HG03025 (cell line): ENCODE data around the gene AUP1.
"Not testable (repeated sequence)": the region's sequence is repeated elsewhere in the genome, so short reads cannot be mapped to it uniquely, and the experiment has no call there.

ENCODE experiments used
- ATAC-seq: cut with Tn5 transposase; IDR thresholded peaks from one replicate; pipeline ENCODE4 v1.9.1; 2021; ENCODE audit warnings: mild to moderate bottlenecking, moderate library complexity; ENCODE audit not compliant: unreplicated experiment, low FRiP score

The AUP1 gene

GRCh38 chr2:74529357-74530238 is at the start of gene AUP1, which contains the start of gene HTRA2:
Gene AUP1, minus strand, starts transcription at chr2:74529706. Its CDS starts 77 bp downstream, at chr2:74529629.
Gene HTRA2, plus strand, starts transcription at chr2:74529933. Its CDS starts 74 bp downstream, at chr2:74530007.
- ATAC-seq, result peak; percentile 75

DNA sequence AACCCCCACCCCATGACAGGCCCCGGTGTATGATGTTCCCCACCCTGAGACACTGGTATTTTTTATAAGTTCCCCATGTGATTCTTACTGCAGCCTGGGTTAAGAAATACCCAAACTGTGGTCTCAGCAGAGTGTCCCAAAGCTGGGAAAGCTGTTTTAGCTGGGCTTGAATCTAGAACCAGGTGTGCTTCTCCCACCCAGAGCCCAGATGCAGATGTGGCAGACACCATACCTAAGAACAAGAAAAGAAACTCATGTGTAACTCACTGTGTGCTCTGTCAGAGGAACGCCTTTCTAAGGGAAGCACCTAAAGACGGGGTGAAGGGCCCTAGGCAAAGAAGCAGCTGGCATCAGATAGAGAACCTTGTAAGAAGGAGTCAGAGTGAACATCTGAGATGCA is 48.9 kb upstream of the AUP1 start:
- peak; percentile 38 for ATAC-seq

DNA sequence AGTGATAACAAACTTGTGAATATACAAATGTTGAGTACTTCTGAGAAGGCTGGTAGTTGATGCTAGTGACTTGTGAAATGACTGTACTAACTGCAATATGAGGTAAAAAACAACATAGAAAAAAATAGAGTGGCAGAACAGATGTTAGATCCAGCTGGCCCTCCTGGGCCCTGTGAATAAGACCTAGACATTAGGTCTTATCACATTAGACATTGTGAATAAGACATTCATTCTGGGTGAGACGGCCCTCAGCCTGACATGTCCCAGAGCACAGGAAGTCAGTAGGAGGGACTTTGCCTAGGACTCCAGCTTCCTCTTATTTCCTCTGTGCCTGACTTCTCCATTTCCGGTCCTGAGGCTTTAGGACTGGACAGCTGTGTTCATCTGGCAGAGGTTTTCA is 47.9 kb upstream of the AUP1 start:
- no peak for ATAC-seq

- ATAC-seq, result no peak
These were observed 47.3 kb upstream of the AUP1 start for GRCh38 chr2:74576863-74577229.

- ATAC-seq, result no peak
These were observed 46.8 kb upstream of the AUP1 start for GRCh38 chr2:74576211-74576862.

DNA sequence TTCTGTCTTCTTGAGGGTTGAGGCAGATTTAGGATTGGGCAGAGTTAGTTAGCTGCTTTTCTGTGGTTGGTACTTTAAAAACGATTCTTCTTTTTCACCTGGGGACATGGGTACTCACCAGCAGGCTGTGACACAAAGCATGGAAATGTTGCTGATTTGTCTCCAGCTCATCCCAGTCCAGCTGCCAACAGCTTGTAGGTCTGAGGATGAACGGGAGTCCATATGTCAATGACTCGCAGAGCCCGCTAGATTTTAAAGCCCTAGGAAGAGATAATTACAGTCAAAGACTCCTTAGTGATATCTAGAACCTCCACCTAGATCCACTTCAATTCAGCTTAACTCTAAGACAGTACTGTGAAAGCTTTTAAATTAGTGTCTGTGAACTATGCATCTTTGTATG is 45.8 kb upstream of the AUP1 start:
- no peak for ATAC-seq

DNA sequence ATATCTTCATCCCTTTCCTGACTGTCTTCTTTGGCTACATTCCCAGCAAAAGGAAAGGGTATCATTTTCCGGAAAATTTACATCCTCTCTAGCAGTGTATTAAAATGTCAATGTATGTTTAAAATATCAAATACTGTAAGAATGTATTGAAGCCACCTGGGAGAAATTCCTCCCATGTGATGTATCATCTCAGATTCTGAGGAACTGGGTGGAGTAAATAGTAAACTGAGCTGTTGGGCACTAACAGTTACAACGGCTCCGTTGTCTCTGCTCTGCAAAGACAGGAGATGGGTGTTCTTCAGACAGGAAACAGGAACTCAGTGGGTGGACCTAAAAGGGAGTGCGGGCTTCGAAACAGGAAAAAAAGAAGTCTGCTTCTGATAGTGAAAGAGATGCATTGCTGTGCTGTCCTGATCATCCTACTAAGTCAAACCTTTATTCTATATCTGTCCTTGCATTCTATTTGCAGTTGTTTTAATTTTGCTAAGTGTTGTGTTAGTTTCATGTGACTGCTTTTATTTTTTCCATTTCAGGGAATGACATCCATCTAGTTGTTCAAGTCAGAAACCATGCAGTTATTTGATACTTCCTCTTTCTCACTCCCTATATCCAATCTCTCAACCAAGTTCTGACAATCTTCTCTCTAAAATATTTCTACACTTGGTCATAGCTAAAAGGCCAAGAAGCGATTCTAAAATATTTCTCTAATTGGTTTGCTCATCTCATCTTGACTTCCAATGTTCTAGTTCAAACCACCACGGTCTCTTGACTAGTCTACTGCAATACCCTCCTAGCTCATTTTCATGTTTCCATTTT is 44.4 kb upstream of the AUP1 start:
- no peak for ATAC-seq

GRCh38 chr2:74572178-74572925 is 42.8 kb upstream of the AUP1 start:
- no peak for ATAC-seq

- peak; percentile 62 for ATAC-seq
These were observed 41.6 kb upstream of the AUP1 start for GRCh38 chr2:74571058-74571457.

- ATAC-seq, result no peak
These were observed 40.2 kb upstream of the AUP1 start for GRCh38 chr2:74569686-74570085.

DNA sequence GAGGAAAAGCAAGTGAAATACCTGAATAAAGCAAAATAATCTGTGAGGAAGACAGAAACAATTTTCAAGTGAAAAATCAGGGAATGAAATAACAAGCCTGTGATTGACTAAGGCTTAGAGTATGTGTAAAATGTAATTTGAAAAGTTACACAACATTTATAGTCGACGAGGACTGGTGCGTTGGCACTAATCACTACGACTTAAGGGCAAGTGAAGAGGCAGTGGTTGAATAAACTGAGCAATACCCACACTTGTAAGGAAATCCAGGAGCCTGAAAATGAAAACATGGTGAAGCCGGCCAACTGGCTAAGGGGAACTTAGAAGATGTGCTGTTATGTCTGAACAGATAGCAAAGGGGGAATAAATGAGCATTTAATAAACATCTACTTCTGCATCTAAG is 38.4 kb upstream of the AUP1 start:
- no peak for ATAC-seq

DNA sequence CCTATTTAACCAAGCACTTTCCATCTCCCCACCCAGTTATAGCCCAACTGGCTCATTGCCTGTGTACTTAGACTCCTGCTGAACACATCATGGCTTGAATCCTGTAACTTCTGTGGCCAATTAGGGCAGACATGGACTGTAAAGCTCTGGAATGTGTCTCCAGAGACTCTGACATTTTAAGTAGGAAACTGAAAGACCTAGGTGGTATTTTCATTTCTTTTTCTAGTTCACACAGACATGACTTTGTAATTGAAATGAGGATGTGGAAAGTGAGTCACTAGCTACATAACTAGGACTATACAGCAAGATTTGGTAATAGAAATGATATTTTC is 37.2 kb upstream of the AUP1 start:
- no peak for ATAC-seq

GRCh38 chr2:74566076-74566753 is 36.7 kb upstream of the AUP1 start:
- ATAC-seq, result no peak

DNA sequence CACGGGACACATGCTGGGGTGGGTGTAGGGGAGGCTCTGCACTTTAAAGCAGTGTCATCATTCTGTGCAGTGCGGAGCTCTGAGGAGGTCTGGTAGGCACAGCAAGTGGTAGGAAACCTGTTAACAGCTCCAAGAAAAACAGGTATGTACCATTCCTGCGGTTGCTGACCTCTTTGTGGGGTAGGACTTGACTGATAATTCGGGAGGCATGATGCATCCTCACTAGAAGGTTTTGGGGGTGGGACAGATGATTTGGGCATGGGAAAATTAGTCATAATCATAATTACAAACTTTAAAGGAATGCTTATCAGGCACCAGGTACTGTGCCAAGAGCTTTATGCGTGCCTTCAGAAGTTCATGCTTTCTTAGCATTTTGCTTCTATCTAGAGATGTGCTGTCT is 34.7 kb upstream of the AUP1 start:
- no peak for ATAC-seq

GRCh38 chr2:74562126-74562775 is 32.7 kb upstream of the AUP1 start:
- no peak for ATAC-seq

- ATAC-seq, result not testable (repeated sequence)
These were observed 31.5 kb upstream of the AUP1 start for GRCh38 chr2:74561022-74561421.

DNA sequence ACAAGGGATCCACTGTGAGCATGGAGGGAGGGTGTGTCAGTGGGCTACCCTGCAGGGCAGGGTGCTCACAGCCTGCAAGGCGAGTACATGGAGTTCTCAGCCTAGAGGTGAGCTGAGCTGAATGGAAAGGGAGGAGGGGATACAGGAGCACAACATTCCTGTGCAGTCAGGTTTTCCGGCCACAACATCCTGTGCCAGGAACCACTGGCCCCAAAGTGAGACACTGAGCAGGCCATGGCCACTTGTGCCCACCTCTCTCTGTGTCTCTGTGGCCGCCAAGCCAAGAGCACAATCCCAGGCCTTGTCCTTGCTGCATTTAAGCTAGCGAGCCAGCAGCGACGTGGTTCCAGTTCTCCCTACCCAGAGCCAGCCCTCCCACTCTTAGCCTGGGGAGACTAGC is 31.1 kb upstream of the AUP1 start:
- ATAC-seq, result no peak

DNA sequence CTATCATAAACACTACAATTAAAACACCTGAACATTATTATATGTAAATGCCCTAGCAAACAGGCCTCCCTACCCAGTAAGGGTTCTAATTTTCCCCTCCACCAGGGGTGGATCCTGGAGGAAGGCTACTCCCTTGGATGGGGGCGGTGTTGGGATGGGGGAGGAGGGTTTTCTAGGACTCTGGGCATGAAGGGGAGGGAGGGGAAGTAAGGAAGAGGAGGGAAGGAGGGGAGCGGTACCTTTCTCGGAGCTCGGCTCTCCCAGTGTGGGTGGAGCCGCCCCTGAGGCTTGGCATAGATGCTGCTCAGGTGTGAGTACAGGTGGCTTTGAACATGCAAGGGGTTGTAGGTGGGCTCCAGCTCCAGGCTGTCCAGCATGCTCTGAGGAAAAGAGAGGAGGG is 30.4 kb upstream of the AUP1 start:
- ATAC-seq, result no peak
